ENCODE measurements around the gene RHO. TPM values are rescaled to one million over a fixed set of nuclear protein-coding genes. Genes with fewer than 3 reads are reported as not detected.

The RHO gene
- total RNA-seq, 1 donor from 2014 or later, result 0.09 TPM

DNA sequence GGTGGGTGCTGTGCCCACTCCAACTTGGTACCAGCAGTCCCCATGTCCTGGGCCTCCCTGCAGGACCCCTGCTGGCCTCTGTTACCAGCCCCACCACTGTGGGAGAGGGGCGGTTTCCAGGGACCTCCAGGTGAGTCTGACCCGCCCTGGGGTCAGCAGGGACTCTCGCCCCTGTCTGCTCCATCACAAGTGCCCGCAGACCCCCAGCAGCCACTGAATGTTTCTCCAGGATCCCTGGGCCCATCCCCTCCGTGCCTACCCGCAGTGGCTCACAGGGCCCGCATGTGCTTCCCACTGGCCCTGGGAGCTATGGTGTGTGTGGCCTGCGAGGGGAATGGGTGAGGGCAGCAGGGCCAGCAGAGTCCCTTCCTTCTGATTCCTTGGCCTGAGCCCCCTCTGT lies 9.9 kb upstream of the RHO start:
- peaks cover 2% of the 10 kb centered on the region for H3K4me1 Mint-ChIP-seq
- TF ChIP-seq, protein P1, sequence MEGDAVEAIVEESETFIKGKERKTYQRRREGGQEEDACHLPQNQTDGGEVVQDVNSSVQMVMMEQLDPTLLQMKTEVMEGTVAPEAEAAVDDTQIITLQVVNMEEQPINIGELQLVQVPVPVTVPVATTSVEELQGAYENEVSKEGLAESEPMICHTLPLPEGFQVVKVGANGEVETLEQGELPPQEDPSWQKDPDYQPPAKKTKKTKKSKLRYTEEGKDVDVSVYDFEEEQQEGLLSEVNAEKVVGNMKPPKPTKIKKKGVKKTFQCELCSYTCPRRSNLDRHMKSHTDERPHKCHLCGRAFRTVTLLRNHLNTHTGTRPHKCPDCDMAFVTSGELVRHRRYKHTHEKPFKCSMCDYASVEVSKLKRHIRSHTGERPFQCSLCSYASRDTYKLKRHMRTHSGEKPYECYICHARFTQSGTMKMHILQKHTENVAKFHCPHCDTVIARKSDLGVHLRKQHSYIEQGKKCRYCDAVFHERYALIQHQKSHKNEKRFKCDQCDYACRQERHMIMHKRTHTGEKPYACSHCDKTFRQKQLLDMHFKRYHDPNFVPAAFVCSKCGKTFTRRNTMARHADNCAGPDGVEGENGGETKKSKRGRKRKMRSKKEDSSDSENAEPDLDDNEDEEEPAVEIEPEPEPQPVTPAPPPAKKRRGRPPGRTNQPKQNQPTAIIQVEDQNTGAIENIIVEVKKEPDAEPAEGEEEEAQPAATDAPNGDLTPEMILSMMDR (IDR thresholded peaks at IDR 0.05; ENCODE audit: unreplicated experiment), result no peak
- peaks cover 5% of the 10 kb centered on the region for H3K36me3 Mint-ChIP-seq
- H3K27ac Mint-ChIP-seq, result no peak overlapping the region
- no peaks in the 10 kb centered on the region for H3K27me3 Mint-ChIP-seq (ENCODE audit: low read depth)
- no peak for DNase-seq (ENCODE audit: low spot score in 2 of 2, unreplicated experiment in 2 of 2)
- H3K9me3 Mint-ChIP-seq, result no peaks in the 10 kb centered on the region
- H3K4me3 Mint-ChIP-seq, result no peak overlapping the region

DNA sequence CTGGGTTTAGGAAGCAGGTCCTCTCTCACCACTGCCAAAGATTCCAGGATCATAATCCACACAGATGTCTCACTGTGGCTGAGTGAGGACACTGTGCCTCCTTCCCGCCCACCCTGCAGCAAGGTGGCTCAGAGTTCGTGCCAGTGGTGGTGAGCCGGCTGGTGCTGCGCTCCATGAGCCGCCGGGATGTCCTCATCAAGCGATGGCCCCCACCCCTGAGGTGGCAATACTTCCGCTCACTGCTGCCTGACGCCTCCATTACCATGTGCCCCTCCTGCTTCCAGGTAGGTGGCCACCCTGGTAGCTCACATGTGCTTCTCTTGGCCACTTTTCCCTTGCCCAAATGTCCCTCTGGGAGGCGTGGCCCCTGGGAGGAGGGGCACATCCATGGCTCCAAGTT lies 9.0 kb upstream of the RHO start:
- H3K27me3 Mint-ChIP-seq (ENCODE audit: low read depth), result no peaks in the 10 kb centered on the region
- H3K4me3 Mint-ChIP-seq, result no peak overlapping the region
- peaks cover 2% of the 10 kb centered on the region for H3K4me1 Mint-ChIP-seq
- H3K9me3 Mint-ChIP-seq, result no peaks in the 10 kb centered on the region
- H3K27ac Mint-ChIP-seq, result no peak overlapping the region
- no peak for DNase-seq (ENCODE audit: low spot score in 2 of 2, unreplicated experiment in 2 of 2)
- H3K36me3 Mint-ChIP-seq, result peaks cover 5% of the 10 kb centered on the region
- TF ChIP-seq, protein P1 (IDR thresholded peaks at IDR 0.05; ENCODE audit: unreplicated experiment), result no peak

DNA sequence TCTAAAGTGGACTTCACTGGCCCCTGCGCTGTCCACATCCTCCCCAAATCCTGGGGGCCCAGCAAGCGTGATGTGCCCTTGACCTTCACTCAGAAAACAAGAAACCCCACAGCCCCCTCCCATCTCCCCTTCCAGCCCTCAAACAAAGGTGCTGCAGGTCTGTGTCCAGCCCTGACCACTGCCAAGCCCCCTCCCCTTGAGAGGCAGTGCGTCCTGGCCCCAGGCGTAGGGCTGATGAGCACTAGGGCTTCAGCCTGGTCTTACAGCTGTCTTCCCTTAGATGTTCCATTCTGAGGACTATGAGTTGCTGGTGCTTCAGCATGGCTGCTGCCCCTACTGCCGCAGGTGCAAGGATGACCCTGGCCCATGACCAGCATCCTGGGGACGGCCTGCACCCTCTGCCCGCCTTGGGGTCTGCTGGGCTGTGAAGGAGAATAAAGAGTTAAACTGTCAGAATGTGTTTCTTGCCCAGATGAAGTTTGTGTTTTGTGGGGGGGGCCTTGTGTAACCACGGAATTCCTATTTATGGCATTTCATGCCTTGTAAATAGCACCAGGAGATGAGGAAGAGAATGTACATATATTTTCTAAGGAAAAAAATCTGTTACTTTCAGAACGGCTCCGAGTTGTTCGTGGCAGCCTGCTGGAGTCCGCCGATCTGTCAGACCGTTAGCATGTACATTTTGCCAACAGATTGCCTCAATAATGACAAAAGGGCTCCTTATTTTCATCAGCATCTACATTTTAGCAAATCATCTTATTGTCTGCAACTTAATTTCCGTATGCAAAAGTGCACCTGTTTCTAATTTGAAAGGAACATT lies 8.3 kb upstream of the RHO start:
- TF ChIP-seq, protein P1 (IDR thresholded peaks at IDR 0.05; ENCODE audit: unreplicated experiment), result no peak
- H3K27ac Mint-ChIP-seq, result no peak overlapping the region
- H3K9me3 Mint-ChIP-seq, result no peaks in the 10 kb centered on the region
- H3K4me1 Mint-ChIP-seq, result peaks cover 2% of the 10 kb centered on the region
- no peak for DNase-seq (ENCODE audit: low spot score in 2 of 2, unreplicated experiment in 2 of 2)
- H3K27me3 Mint-ChIP-seq (ENCODE audit: low read depth), result no peaks in the 10 kb centered on the region
- H3K4me3 Mint-ChIP-seq, result no peak overlapping the region
- H3K36me3 Mint-ChIP-seq, result peaks cover 5% of the 10 kb centered on the region

DNA sequence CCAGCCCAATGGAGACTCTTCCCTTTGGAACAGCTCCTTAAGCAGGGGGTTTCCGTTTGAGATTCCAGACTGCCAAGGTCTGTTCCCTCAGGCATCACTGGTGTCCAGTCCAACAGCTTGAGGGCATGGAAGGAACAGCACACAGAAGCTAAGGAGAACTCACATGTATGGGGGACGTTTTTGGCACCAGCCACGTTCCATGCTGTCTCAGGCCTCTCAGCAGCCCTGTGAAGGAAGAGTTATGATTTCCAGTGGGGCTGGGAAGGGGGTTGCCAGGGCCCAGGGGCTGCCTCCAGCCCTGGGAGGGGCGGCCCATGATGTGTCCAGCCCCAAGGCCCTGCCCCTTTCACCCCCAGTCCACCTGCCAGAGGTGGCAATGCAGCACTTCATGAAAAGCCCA lies 7.5 kb upstream of the RHO start:
- H3K27ac Mint-ChIP-seq, result no peak overlapping the region
- DNase-seq (ENCODE audit: low spot score in 2 of 2, unreplicated experiment in 2 of 2), result no peak

DNA sequence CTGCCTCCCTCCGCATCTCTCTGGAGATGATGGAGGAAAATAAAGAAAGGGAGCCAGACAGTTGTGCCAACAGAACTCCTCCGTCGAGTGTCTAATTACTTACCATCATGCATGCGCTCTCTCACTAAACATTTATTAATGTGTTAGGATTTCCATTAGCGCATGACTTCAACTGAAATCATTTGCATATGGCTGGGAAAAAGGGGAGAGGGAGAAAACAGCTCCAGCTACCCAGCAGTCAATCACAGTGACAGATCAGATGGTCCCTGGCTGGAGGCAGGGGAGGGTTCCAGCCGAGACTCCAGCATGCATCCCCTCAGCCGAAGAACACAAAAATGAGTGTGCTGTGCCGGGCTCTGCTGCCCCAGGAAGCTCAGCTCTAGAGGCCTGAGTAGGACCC lies 6.8 kb upstream of the RHO start:
- no peaks in the 10 kb centered on the region for H3K9me3 Mint-ChIP-seq
- H3K36me3 Mint-ChIP-seq, result peaks cover 5% of the 10 kb centered on the region
- TF ChIP-seq, protein P1 (IDR thresholded peaks at IDR 0.05; ENCODE audit: unreplicated experiment), result no peak
- no peaks in the 10 kb centered on the region for H3K27me3 Mint-ChIP-seq (ENCODE audit: low read depth)
- no peak overlapping the region for H3K4me3 Mint-ChIP-seq
- DNase-seq (ENCODE audit: low spot score in 2 of 2, unreplicated experiment in 2 of 2), result no peak
- H3K27ac Mint-ChIP-seq, result no peak overlapping the region
- peaks cover 2% of the 10 kb centered on the region for H3K4me1 Mint-ChIP-seq

More for the DNA sequence above, 7.5 kb upstream of the RHO start:
- Mint-ChIP-seq H3K9me3 (no peaks in the 10 kb centered on the region), H3K36me3 (peaks cover 5% of the 10 kb centered on the region), H3K27me3 (ENCODE audit: low read depth) (no peaks in the 10 kb centered on the region), H3K4me3 (no peak overlapping the region), H3K4me1 (peaks cover 2% of the 10 kb centered on the region)
- TF ChIP-seq, protein P1 (IDR thresholded peaks at IDR 0.05; ENCODE audit: unreplicated experiment), result no peak

Measured in mesothelial cell of epicardium (in vitro differentiated cells).